ENCODE results near the gene CYP4V2. TPM values are rescaled to one million over a fixed set of nuclear protein-coding genes. Genes with fewer than 3 reads are reported as not detected.
A peak's percentile ranks its signal among the peaks of the same experiment; 100 is the strongest.

CYP4V2 gene
- total RNA-seq: 10 to 100 TPM; 40.9 to 49.5 TPM
- long read RNA-seq, transcript CYP4V2-201 (11 exons, 2,042 nt): major isoform, 16 of 34 reads
- long read RNA-seq, partial matches to known transcripts: 6 of 34 reads
- long read RNA-seq, other reads (novel, unspliced or antisense): 12 of 34 reads

GRCh38 chr4:186191200-186192065 is at the start of gene CYP4V2:
Gene CYP4V2, plus strand, starts transcription at chr4:186191567. Its CDS starts 257 bp downstream, at chr4:186191824.
- intact Hi-C loops (cut with DNase I, micrococcal nuclease): no loop called here
- ATAC-seq (peak; percentile 85), DNase-seq (peak; percentile 88 to 91)

- intact Hi-C loops (cut with DNase I, micrococcal nuclease): no loop called here
- ATAC-seq: peak; percentile 81
Measured at GRCh38 chr4:186144198-186144945, 47.0 kb upstream of the CYP4V2 start.

GRCh38 chr4:186144946-186145569 is 46.3 kb upstream of the CYP4V2 start:
- intact Hi-C loops (cut with DNase I, micrococcal nuclease): no loop called here
- DNase-seq (peak; percentile 37 to 49), ATAC-seq (peak; percentile 65)

More at GRCh38 chr4:186144198-186144945, 47.0 kb upstream of the CYP4V2 start:
- DNase-seq: peak; percentile 40 to 63

- intact Hi-C loops (cut with DNase I, micrococcal nuclease): no loop called here
- no peak for DNase-seq
- no peak for ATAC-seq
Measured at GRCh38 chr4:186146458-186146857, 44.9 kb upstream of the CYP4V2 start.

- no peak for DNase-seq
- no peak for ATAC-seq
- intact Hi-C loops (cut with DNase I, micrococcal nuclease): no loop called here
Measured at GRCh38 chr4:186148336-186148975, 42.9 kb upstream of the CYP4V2 start.

GRCh38 chr4:186149872-186150271 is 41.5 kb upstream of the CYP4V2 start:
- ATAC-seq (no peak), DNase-seq (peak in 1 of 2 donors; percentile 29)
- intact Hi-C loops (cut with DNase I, micrococcal nuclease): no loop called here

- DNase-seq (no peak), ATAC-seq (no peak)
- intact Hi-C loops (cut with DNase I, micrococcal nuclease): no loop called here
Measured at GRCh38 chr4:186150926-186151325, 40.4 kb upstream of the CYP4V2 start.

- DNase-seq (no peak), ATAC-seq (no peak)
- intact Hi-C loops (cut with DNase I, micrococcal nuclease): no loop called here
Measured at GRCh38 chr4:186151499-186151898, 39.9 kb upstream of the CYP4V2 start.

- intact Hi-C loops (cut with DNase I, micrococcal nuclease): no loop called here
- DNase-seq (no peak), ATAC-seq (no peak)
Measured at GRCh38 chr4:186158021-186158813, 33.1 kb upstream of the CYP4V2 start.

- DNase-seq: no peak
- no peak for ATAC-seq
- intact Hi-C loops (cut with DNase I, micrococcal nuclease): no loop called here
Measured at GRCh38 chr4:186158966-186159365, 32.4 kb upstream of the CYP4V2 start.

- ATAC-seq: no peak
Measured at GRCh38 chr4:186159613-186160012, 31.8 kb upstream of the CYP4V2 start.

GRCh38 chr4:186161138-186161537 is 30.2 kb upstream of the CYP4V2 start:
- intact Hi-C loops (cut with DNase I, micrococcal nuclease): no loop called here
- ATAC-seq (no peak), DNase-seq (no peak)

More at GRCh38 chr4:186159613-186160012, 31.8 kb upstream of the CYP4V2 start:
- intact Hi-C loops (cut with DNase I, micrococcal nuclease): no loop called here
- DNase-seq: no peak

GRCh38 chr4:186166852-186167512 is 24.4 kb upstream of the CYP4V2 start:
- no peak for DNase-seq
- no peak for ATAC-seq

GRCh38 chr4:186167605-186168004 is 23.8 kb upstream of the CYP4V2 start:
- intact Hi-C loops (cut with DNase I, micrococcal nuclease): no loop called here

More at GRCh38 chr4:186166852-186167512, 24.4 kb upstream of the CYP4V2 start:
- intact Hi-C loops (cut with DNase I, micrococcal nuclease): no loop called here

GRCh38 chr4:186168750-186169149 is 22.6 kb upstream of the CYP4V2 start:
- intact Hi-C loops (cut with DNase I, micrococcal nuclease): no loop called here
- no peak for ATAC-seq
- no peak for DNase-seq

More at GRCh38 chr4:186167605-186168004, 23.8 kb upstream of the CYP4V2 start:
- no peak for DNase-seq
- ATAC-seq: no peak

- DNase-seq: no peak
Measured at GRCh38 chr4:186169333-186169944, 21.9 kb upstream of the CYP4V2 start.

More at GRCh38 chr4:186169333-186169944, 21.9 kb upstream of the CYP4V2 start:
- intact Hi-C loops (cut with DNase I, micrococcal nuclease): no loop called here
- no peak for ATAC-seq
